ENCODE results near the gene ABCC8. TPM values are rescaled to one million over a fixed set of nuclear protein-coding genes. Genes with fewer than 3 reads are reported as not detected.

ABCC8 gene
- polyA plus RNA-seq, 3 donors, result not detected

- Mint-ChIP-seq H3K36me3 (peaks cover 2 to 6% of the 10 kb centered on the region in 2 donors), H3K4me1 (peaks cover 9% of the 10 kb centered on the region)
- intact Hi-C loops (cut with micrococcal nuclease), result loop anchor here in 1 of 2 donors (5.0 kb wide), 1 partner anchor 121 kb away; no protein-coding TSS in a partner anchor
Observed at GRCh38 chr11:17381156-17381555, 95.5 kb downstream of the ABCC8 start.

GRCh38 chr11:17379383-17380180, 97.1 kb downstream of the ABCC8 start:
- no peak for DNase-seq
- H3K4me1 Mint-ChIP-seq, result peaks cover 9% of the 10 kb centered on the region

More at GRCh38 chr11:17381156-17381555, 95.5 kb downstream of the ABCC8 start:
- TF ChIP-seq CTCF (IDR thresholded peaks at IDR 0.05), result no peak
- Histone ChIP-seq H4K20me1 (ENCODE audit: insufficient read depth, low read length) (no peaks in the 10 kb centered on the region), H3K27me3 (ENCODE audit: control insufficient read depth in 2 of 2, insufficient read depth in 2 of 2, low read length in 2 of 2) (no peaks in the 10 kb centered on the region), H3K4me3 (replicated peaks in 1 of 3; ENCODE audit: low read depth in 2 of 3, low read length in 3 of 3) (no peak overlapping the region), H3K9me3 (replicated peaks in 1 of 2; ENCODE audit: control insufficient read depth in 1 of 2, insufficient read depth in 1 of 2, low read length in 2 of 2) (no peaks in the 10 kb centered on the region), H3K9ac (ENCODE audit: insufficient read depth, low read length, poor library complexity, severe bottlenecking) (no peak overlapping the region), H3K79me2 (ENCODE audit: insufficient read depth, low read length) (no peaks in the 10 kb centered on the region), H3K36me3 (replicated peaks in 1 of 2; ENCODE audit: control insufficient read depth in 1 of 2, insufficient read depth in 2 of 2, low read length in 2 of 2) (no peaks in the 10 kb centered on the region), H3K27ac (ENCODE audit: low read depth in 1 of 2, low read length in 2 of 2) (no peak overlapping the region), H2AFZ (ENCODE audit: insufficient read depth, low read depth, low read length, poor library complexity, severe bottlenecking) (no peak overlapping the region), H3K4me2 (replicated peaks; ENCODE audit: extremely low read depth, low read length, poor library complexity, severe bottlenecking) (no peak overlapping the region), H3K4me1 (ENCODE audit: control insufficient read depth in 1 of 2, insufficient read depth in 2 of 2, low read length in 2 of 2) (peaks cover 0 to 11% of the 10 kb centered on the region in 2 donors)
- Mint-ChIP-seq H3K27ac (no peak overlapping the region), H3K9me3 (peaks cover 0 to 21% (median 3%) of the 10 kb centered on the region in 7 donors), H3K27me3 (ENCODE audit: low read depth in 3 of 3) (peaks cover 0 to 2% (median 2%) of the 10 kb centered on the region in 3 donors), H3K4me3 (no peak overlapping the region)
- DNase-seq, result no peak
- 69% methylated on average over 2 of the region's 4 CpGs for WGBS (ENCODE audit: insufficient coverage)

More at GRCh38 chr11:17379383-17380180, 97.1 kb downstream of the ABCC8 start:
- H3K4me3 ChIP-seq (replicated peaks in 1 of 3; ENCODE audit: low read depth in 2 of 3, low read length in 3 of 3), result no peak overlapping the region
- Mint-ChIP-seq H3K27ac (no peak overlapping the region), H3K27me3 (ENCODE audit: low read depth in 3 of 3) (peaks cover 0 to 2% (median 2%) of the 10 kb centered on the region in 3 donors), H3K36me3 (peaks cover 2 to 6% of the 10 kb centered on the region in 2 donors), H3K4me3 (no peak overlapping the region), H3K9me3 (peaks cover 0 to 28% (median 4%) of the 10 kb centered on the region in 7 donors)
- H3K4me2 ChIP-seq (replicated peaks; ENCODE audit: extremely low read depth, low read length, poor library complexity, severe bottlenecking), result no peak overlapping the region
- H3K79me2 ChIP-seq (ENCODE audit: insufficient read depth, low read length), result no peaks in the 10 kb centered on the region
- no peak for TF ChIP-seq CTCF (IDR thresholded peaks at IDR 0.05)
- no peaks in the 10 kb centered on the region for H3K27me3 ChIP-seq (ENCODE audit: control insufficient read depth in 2 of 2, insufficient read depth in 2 of 2, low read length in 2 of 2)
- H3K9ac ChIP-seq (ENCODE audit: insufficient read depth, low read length, poor library complexity, severe bottlenecking), result no peak overlapping the region
- H3K4me1 ChIP-seq (ENCODE audit: control insufficient read depth in 1 of 2, insufficient read depth in 2 of 2, low read length in 2 of 2), result peaks cover 0 to 11% of the 10 kb centered on the region in 2 donors
- H2AFZ ChIP-seq (ENCODE audit: insufficient read depth, low read depth, low read length, poor library complexity, severe bottlenecking), result no peak overlapping the region
- peaks cover 0 to 8% of the 10 kb centered on the region in 2 donors for H3K9me3 ChIP-seq (replicated peaks in 1 of 2; ENCODE audit: control insufficient read depth in 1 of 2, insufficient read depth in 1 of 2, low read length in 2 of 2)
- no peak overlapping the region for H3K27ac ChIP-seq (ENCODE audit: low read depth in 1 of 2, low read length in 2 of 2)
- H3K36me3 ChIP-seq (replicated peaks in 1 of 2; ENCODE audit: control insufficient read depth in 1 of 2, insufficient read depth in 2 of 2, low read length in 2 of 2), result no peaks in the 10 kb centered on the region
- intact Hi-C loops (cut with micrococcal nuclease), result loop anchor here in 1 of 2 donors (5.0 kb wide), 1 partner anchor 123 kb away; no protein-coding TSS in a partner anchor
- WGBS (ENCODE audit: insufficient coverage), result 93% methylated on average over 4 of the region's 7 CpGs
- no peaks in the 10 kb centered on the region for H4K20me1 ChIP-seq (ENCODE audit: insufficient read depth, low read length)

Data from CD14-positive monocyte (primary cell).